HEK293 (cell line): ENCODE measurements around the gene NPHS2.

ENCODE experiments used
- CTCF ChIA-PET: fragments of 350-600 bp; formaldehyde crosslinking; extraction: SDS; loops from one replicate; lab custom pipeline; 2021; ENCODE audit warnings: antibody characterized with exemption; lab: Yijun Ruan, JAX
- POLR2A ChIA-PET: fragments of 300-600 bp; formaldehyde crosslinking; extraction: SDS; loops from one replicate; lab custom pipeline; 2020; ENCODE audit warnings: antibody characterized with exemption, inconsistent platforms; lab: Yijun Ruan, JAX
- H3K27ac ChIP-seq: fragments of 200-500 bp; sonication (Bioruptor generic); 2 replicates; pipeline ENCODE4 v1.5.1; 2014; ENCODE audit warnings: low read depth, low read length, control low read depth, inconsistent platforms; ENCODE audit errors: extremely low read depth
- H3K36me3 ChIP-seq, 2 experiments: fragments of 200-500 bp in 1 of 2; sonication (Bioruptor generic) in 1 of 2; 1 replicate in 1 of 2; 2 replicates in 1 of 2; pipeline ENCODE4 v1.5.1; 2014 to 2017; ENCODE audit warnings: inconsistent platforms in 2 of 2, low read length in 2 of 2; ENCODE audit not compliant: control insufficient read depth in 2 of 2, insufficient read depth in 1 of 2
- H3K4me1 ChIP-seq: fragments of 200-500 bp; sonication (Bioruptor generic); 2 replicates; pipeline ENCODE4 v1.5.1; 2014; ENCODE audit warnings: mild to moderate bottlenecking, low read length, inconsistent platforms; ENCODE audit not compliant: control insufficient read depth, insufficient read depth
- H3K4me3 ChIP-seq: 2 replicates; pipeline ENCODE4 v1.5.1; 2011; ENCODE audit warnings: low read depth, mild to moderate bottlenecking, control low read depth, low read length, moderate library complexity
- H3K9me3 ChIP-seq: fragments of 200-500 bp; sonication (Bioruptor generic); 2 replicates; pipeline ENCODE4 v1.5.1; 2014; ENCODE audit warnings: low read depth, low read length, inconsistent platforms; ENCODE audit not compliant: control insufficient read depth, insufficient read depth
- PBX3 ChIP-seq: sonication (generic); formaldehyde crosslinking; IDR thresholded peaks from 2 replicates; pipeline ENCODE4 v1.8.1; 2022; ENCODE audit warnings: mild to moderate bottlenecking, moderate library complexity, missing genetic modification reagents
- SETDB1 ChIP-seq: IDR thresholded peaks from one replicate; pipeline ENCODE4 v1.6.1; 2017; ENCODE audit warnings: mild to moderate bottlenecking, low read length, moderate library complexity, mixed read lengths; ENCODE audit not compliant: insufficient read length
- TSHZ1 ChIP-seq: fragments of 450-650 bp; formaldehyde crosslinking; IDR thresholded peaks from 2 replicates; pipeline ENCODE4 v1.5.1; 2016; ENCODE audit warnings: missing biosample characterization, missing genetic modification characterization, borderline replicate concordance
- ZNF133 ChIP-seq: fragments of 450-650 bp; formaldehyde crosslinking; IDR thresholded peaks from 2 replicates; pipeline ENCODE4 v1.5.1; 2016; ENCODE audit warnings: missing biosample characterization, missing genetic modification characterization
- ZNF146 ChIP-seq: fragments of 450-650 bp; formaldehyde crosslinking; IDR thresholded peaks from 2 replicates; pipeline ENCODE4 v1.5.1; 2016; ENCODE audit warnings: missing biosample characterization, missing genetic modification characterization
- ZNF16 ChIP-seq: fragments of 450-650 bp; formaldehyde crosslinking; IDR thresholded peaks from 2 replicates; pipeline ENCODE4 v1.5.1; 2016; ENCODE audit warnings: low read depth, missing biosample characterization, missing genetic modification characterization
- ZNF214 ChIP-seq: fragments of 450-650 bp; formaldehyde crosslinking; IDR thresholded peaks from 2 replicates; pipeline ENCODE4 v1.5.1; 2017; ENCODE audit warnings: missing biosample characterization, mild to moderate bottlenecking, missing genetic modification characterization, borderline replicate concordance
- ZNF280C ChIP-seq: fragments of 450-650 bp; formaldehyde crosslinking; IDR thresholded peaks from 2 replicates; pipeline ENCODE4 v1.5.1; 2016; ENCODE audit warnings: missing biosample characterization, missing genetic modification characterization
- ZNF350 ChIP-seq: fragments of 450-650 bp; formaldehyde crosslinking; IDR thresholded peaks from 2 replicates; pipeline ENCODE4 v1.5.0; 2017; ENCODE audit warnings: missing biosample characterization, mild to moderate bottlenecking, missing genetic modification characterization
- ZNF488 ChIP-seq: fragments of 450-650 bp; formaldehyde crosslinking; IDR thresholded peaks from 2 replicates; pipeline ENCODE4 v1.5.1; 2016; ENCODE audit warnings: missing biosample characterization, missing genetic modification characterization
- ZNF518A ChIP-seq: fragments of 450-650 bp; formaldehyde crosslinking; conservative IDR thresholded peaks from 2 replicates; pipeline ENCODE4 v1.5.1; 2016; ENCODE audit warnings: low read depth, missing biosample characterization, missing genetic modification characterization
- ZNF548 ChIP-seq: fragments of 450-650 bp; formaldehyde crosslinking; IDR thresholded peaks from 2 replicates; pipeline ENCODE4 v1.5.1; 2016; ENCODE audit warnings: missing biosample characterization, missing genetic modification characterization
- ZNF560 ChIP-seq: fragments of 450-650 bp; formaldehyde crosslinking; IDR thresholded peaks from 2 replicates; pipeline ENCODE4 v1.5.1; 2017; ENCODE audit warnings: missing biosample characterization, missing genetic modification characterization, borderline replicate concordance
- ZNF610 ChIP-seq: fragments of 450-650 bp; formaldehyde crosslinking; IDR thresholded peaks from 2 replicates; pipeline ENCODE4 v1.5.1; 2016; ENCODE audit warnings: missing biosample characterization, missing genetic modification characterization, borderline replicate concordance

NPHS2 gene

GRCh38 chr1:179558078-179558477 lies 17.7 kb downstream of the NPHS2 start (continued):
- no peak for TF ChIP-seq ZNF548 (tag by site-specific recombination)

- no peak for TF ChIP-seq SETDB1
- no peak for TF ChIP-seq ZNF16 (tag by site-specific recombination)
- TF ChIP-seq PBX3 (CRISPR knock-in tag): no peak
- TF ChIP-seq ZNF146 (tag by site-specific recombination): no peak
- TF ChIP-seq ZNF214: no peak
- TF ChIP-seq ZNF560 (tag by site-specific recombination): no peak
- no peak for TF ChIP-seq ZNF133 (tag by site-specific recombination)
- TF ChIP-seq ZNF518A (tag by site-specific recombination): no peak
- TF ChIP-seq TSHZ1 (tag by site-specific recombination): no peak
- TF ChIP-seq ZNF350 (tag by site-specific recombination): no peak
- TF ChIP-seq ZNF280C (tag by site-specific recombination): no peak
- no peak for TF ChIP-seq ZNF610 (tag by site-specific recombination)
- TF ChIP-seq ZNF488: no peak
- H3K9me3 ChIP-seq: no peaks in the 10 kb centered on the region
- H3K27ac ChIP-seq: no peak overlapping the region
- ChIA-PET CTCF (no interaction called here), POLR2A (no interaction called here)
- H3K36me3 ChIP-seq: no peaks in the 10 kb centered on the region
- H3K4me3 ChIP-seq: no peak overlapping the region
- H3K4me1 ChIP-seq: no peaks in the 10 kb centered on the region
Observed at GRCh38 chr1:179554427-179554826, 21.3 kb downstream of the NPHS2 start.
